Activated CD4-positive, CD25-positive, alpha-beta regulatory T cell treated with anti-CD3 and anti-CD28 coated beads, Interleukin-2, amount 50 U/mL, for 16 hours (primary cell): Measurements from ENCODE around the gene SOX5.

ENCODE experiments used
- DNase-seq: peaks from one replicate; pipeline ENCODE4 v3.0.0-alpha.2; 2020; ENCODE audit warnings: low read depth, low spot score

Gene SOX5

DNA sequence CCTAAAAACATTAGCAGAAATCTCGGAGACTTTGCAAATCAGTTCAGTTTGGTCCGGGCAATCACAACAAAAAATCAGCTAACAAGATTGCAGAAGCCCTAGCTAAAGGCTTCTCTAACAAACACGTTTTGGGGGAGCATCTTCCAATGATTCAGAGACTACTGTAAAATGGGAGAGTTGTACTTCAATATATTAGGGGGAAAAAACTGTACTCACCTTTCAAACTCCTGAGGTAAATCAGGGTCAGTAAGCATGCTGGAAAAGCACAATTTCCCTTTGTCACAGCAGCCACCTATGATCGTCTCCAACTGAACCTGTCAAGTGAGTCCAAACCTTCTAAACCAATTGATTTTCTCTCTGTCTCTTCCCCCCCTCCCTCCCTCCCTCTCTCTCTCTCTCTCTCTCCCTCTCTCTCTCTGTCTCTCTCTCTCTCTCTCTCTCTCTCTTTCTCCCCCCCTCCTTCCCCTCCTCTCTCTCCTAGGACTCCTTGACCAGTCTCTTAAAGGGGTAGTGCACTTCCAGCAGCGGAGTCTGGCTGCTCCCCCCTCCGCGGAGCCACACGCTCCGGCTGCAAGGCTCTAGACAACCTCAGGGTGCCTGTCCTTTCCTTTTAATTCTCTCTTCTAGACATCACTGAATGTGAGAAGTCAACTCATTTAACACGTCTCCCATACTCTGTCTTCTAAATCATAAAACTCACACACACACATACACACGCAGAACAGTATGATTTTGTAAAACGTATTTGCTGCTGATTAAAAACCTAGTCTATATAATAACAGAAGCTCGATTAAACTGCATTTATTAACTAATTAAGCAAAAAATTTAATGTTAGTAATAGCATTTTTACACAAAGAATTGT, at the start of gene SOX5:
Gene SOX5, minus strand, starts transcription at position 323 of the 862 bp plus-strand sequence. Its CDS starts 69 bp downstream, at position 254.
- no peak for DNase-seq

GRCh38 chr12:23987046-23987445, 37.6 kb upstream of the SOX5 start:
- no peak for DNase-seq

DNA sequence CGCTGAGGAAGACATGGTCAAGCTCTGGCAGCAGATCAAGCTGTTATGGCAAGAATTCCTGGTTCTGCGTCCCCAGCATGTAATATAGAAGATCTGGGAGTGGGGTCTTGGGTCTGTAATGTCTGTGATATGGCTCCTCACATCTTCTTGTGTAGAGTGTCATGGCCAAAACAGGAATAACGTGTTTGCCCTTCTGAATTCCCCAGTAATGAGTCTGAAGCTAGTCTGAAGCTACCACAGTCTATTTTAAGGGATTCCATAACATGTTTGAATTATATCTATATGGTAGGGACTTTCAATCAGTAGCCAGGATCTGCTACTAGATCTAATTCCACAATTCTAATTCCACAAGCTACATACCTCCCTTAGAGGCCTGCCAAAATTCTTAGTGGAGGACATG, 31.4 kb upstream of the SOX5 start:
- DNase-seq: no peak

DNA sequence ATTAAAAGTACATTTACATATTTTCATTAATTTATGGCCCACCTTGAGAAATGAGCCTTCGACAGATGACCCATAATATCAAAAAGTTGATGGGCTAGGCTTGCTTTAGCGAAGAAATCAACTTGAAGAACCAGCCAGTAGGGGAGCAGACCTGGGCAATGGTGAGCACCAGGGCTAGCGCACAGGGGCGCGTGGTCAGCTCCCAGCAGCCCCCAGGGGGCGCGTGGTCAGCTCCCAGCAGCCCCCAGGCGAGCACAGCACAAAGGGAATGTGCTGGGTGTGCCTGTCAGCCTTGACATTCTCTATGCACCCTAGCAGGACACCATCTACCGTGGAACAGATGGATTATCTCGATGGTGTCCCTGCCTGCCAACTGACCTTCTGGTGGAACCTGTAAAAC, 15.3 kb upstream of the SOX5 start:
- no peak for DNase-seq

DNA sequence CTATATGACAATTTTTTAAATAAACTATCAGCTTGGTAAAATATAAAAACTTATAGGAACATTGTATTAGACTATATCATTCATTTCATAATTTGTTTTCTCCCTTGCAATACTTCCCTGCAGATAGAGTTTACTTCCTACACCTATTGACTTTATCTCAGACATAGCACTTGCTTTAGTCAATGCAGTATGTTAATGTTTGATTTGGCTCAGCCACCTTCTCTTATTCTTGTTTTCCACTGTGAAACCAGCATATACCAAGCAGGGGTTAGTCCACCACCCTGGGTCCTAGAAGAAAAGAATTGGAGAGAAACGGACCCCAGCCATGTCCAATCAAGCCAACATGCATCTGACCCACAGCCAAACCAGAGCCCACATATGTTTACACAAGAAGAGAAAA, 10.4 kb upstream of the SOX5 start:
- no peak for DNase-seq

- no peak for DNase-seq
Observed at GRCh38 chr12:23954332-23954731, 4.9 kb upstream of the SOX5 start.

DNA sequence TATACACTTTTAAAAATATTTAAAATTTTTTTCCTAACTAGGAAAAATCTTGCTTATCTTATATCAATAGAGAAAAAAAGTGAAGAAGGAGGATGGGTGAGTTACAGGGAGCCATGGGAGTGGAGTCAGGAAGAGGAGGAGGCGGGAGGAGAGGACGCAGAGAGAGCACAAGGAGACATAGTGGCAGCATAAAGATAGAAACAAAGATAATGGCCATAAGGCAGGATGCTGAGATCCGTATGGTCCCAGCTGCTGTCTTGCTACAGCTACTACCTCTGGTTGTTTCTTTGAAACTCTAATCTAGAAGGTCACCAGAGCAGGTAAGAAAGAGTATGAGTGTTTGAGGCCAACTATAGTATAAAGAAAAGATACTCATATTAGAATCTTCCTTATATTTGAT, 2.6 kb upstream of the SOX5 start:
- no peak for DNase-seq

DNA sequence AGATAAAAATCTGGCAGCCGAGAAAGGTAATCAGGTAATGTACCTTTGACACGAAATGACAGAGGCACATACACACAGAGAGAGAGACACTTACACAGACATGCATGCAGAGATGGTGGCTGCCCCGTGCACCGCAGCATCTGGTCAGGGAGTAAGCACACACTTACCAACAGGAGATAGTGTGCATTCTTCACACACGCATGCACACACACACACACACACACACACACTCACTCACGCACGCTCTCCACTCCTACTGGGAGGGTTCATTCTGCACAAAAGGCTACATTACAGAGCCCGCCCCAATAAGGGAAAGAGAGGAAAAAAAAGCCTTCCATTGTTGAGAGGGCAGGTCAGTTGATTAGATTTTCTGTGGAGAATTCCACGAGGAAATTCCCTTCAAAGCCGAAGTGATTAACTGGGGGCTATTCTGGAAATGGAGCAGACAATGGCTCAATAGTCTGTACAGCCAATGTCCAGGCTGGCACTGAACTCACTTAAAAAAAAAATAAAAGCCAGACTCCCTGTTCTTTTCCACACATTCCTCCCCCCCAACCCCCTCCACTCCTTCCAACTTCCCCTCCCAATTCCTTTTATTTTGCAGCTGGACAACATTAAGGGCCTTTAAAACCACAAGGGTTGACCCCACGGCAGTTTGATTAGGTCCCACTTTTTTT, 1.4 kb upstream of the SOX5 start:
- no peak for DNase-seq

DNA sequence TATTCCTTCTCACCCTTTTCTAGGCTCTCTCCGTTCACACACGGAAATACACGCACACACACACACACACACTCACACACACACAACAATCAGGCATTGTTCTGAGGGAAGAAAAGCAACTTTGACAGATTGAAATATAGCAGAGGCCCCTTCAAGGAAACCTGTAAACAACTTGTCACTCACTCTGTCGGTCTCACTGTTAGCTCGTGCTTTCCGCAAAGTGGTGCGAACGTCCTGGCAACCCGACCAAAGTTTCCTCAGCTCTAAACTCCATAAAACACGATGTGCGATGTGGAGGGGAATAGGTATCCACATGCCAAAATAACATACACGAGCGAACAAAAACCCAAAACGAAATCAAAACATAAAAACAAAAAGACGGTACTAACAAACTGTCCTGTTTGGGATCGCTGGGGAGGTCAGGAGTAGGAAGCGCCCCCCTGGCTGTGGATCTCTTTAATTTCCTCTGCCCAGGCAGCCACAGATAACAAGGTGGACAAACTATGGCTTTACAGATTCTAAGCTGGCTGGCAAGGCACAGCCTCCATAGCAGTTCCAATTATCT, 822 bp upstream of the SOX5 start:
- no peak for DNase-seq

GRCh38 chr12:23948291-23948690, 1.2 kb downstream of the SOX5 start:
- no peak for DNase-seq

DNA sequence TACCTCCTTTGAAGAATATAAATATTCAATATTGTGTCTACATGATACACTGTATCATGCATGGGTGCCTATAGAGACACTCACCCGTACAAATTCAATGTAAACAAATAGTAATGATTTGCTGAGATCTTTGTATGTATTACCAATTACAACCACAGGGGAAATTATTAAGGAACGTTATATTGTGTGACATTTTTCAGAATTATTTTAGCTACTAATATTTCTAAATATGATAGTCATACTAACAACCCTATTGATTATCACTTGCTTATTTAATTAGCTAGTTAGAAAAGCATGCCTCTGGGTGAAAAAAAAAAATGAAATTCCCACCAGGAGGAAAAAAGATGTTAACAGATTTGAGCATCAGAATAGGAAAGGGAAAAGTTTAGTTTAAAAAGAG, 2.1 kb downstream of the SOX5 start:
- DNase-seq: no peak

DNA sequence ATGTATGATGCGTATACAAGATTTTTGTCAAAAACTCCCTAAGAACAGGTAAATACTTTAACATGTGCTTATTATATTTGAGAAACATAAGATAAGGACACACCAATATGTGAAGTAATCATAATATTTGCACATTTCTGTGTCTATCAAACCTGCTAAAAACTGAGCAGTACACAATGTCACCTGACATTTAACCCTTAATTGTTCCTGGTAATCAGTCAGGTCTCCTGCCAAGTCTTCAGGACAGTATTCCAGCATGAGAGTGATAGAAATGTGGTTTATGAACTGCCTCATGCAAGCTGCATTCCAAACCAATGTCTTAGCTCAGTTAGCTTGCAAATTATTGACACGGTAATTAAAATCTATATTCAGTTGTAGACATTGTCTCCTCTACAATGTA, 4.2 kb downstream of the SOX5 start:
- no peak for DNase-seq

GRCh38 chr12:23944067-23944466, 5.4 kb downstream of the SOX5 start:
- no peak for DNase-seq

- DNase-seq: no peak
Observed at GRCh38 chr12:23942841-23943240, 6.6 kb downstream of the SOX5 start.

DNA sequence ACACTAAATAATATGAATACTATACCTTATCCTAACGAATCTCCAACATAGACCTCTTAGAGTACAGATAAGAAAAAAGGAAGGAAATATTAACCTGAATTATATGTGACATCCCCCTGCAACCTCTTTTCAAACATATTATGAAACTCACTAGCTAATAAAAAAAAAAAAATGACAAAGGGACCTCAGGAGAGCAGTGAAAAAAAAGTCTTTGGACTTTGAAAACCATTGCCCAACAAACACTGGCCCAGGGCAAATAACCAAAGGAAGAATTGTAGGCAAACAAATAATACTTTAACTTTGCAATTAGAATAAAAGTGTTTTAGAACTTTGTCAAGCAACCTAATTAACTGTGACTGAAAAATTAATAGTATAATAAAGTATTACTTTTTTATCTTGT, 7.7 kb downstream of the SOX5 start:
- DNase-seq: no peak

GRCh38 chr12:23938422-23938821, 11.0 kb downstream of the SOX5 start:
- DNase-seq: no peak

- DNase-seq: no peak
Observed at GRCh38 chr12:23931176-23931575, 18.3 kb downstream of the SOX5 start.

GRCh38 chr12:23930599-23930998, 18.9 kb downstream of the SOX5 start:
- no peak for DNase-seq

GRCh38 chr12:23929906-23930305, 19.6 kb downstream of the SOX5 start:
- DNase-seq: no peak

DNA sequence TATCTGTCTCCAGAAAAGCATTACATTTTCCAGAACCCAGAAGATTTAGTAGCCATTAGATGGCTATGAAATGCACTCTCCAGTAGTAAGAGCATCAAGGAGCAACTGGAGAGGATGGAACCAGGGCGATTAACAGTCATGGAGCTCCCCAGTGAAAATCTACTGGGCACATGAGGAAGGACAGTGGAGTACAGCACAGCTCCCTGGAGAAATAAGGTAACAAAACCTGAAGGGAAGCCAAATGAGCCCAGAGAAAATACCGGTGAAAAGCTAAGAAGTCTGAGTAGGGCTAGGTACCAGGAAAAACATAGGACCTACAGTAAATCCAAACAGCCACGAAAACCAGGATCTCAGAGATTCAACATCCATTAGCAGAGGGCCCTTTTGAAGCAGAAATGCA, 21.6 kb downstream of the SOX5 start:
- DNase-seq: no peak

DNA sequence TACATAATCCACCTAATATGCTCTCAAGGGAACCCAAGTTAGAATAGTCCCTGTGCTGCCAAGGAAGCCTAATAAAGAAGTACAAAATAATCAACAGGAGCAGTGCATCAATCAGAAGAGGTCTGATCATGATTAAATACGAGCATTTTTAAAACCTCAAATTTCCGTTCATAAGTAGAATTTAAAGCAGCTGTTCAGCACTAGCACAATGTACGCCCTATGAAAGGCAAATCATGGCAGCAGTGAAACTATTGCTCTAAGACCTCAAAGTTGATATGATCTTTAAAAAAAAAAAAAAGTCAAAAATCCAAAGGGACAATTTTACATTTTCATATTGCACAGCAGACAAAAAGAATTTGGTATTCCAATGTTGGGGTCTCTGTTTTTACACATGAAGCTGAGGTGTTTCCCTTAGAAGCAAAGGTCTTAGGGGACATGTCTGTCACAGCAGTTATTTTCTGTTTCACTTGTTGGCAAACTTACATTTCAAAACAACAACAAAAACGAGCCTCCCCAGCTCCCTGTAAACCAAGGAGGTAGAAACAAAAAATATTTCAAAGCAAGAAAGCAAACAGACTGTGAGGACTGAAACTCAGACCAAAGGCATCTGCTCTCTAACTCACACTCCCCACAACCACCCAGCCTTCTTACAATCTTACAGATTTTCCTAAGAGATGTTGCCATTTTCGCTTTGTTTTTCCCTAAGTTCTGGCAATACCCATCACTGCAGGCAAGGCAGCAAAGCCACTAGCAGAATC, 28.2 kb downstream of the SOX5 start:
- no peak for DNase-seq

DNA sequence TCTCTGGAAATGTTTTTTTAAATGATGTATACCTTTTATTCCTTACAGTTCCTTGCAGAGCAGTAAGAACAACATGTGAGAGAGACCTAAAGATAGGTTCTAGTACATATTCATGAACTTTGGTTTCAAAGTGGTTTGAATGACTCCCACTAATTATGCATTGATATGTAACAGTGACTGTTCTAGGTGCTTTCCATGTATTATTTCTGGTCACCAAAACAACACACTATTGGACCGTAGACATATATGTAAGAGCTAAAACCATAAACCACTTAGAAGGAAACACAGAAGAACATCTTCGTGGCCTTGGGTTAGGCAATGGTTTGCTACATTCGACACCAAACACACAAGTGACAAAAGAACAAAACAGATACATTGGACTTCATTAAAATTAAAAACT, 37.9 kb downstream of the SOX5 start:
- no peak for DNase-seq
